ENCODE results near the gene IL17RE.
"Not testable (repeated sequence)": the region's sequence is repeated elsewhere in the genome, so short reads cannot be mapped to it uniquely, and the experiment has no call there.

Gene IL17RE

GRCh38 chr3:9902372-9903237 is at the start of gene IL17RE:
Gene IL17RE (plus strand): TSS chr3:9902848. CDS start chr3:9902933, 85 bp downstream.
- DNase-seq (ENCODE audit: low spot score), result no peak

GRCh38 chr3:9854291-9854940 is 48.2 kb upstream of the IL17RE start:
- not testable (repeated sequence) for DNase-seq (ENCODE audit: low spot score)

GRCh38 chr3:9855594-9855993 is 47.1 kb upstream of the IL17RE start:
- no peak for DNase-seq (ENCODE audit: low spot score)

- DNase-seq (ENCODE audit: low spot score), result no peak
Measured at GRCh38 chr3:9859530-9860025, 43.1 kb upstream of the IL17RE start.

- no peak for DNase-seq (ENCODE audit: low spot score)
Measured at GRCh38 chr3:9861201-9861600, 41.4 kb upstream of the IL17RE start.

- DNase-seq (ENCODE audit: low spot score), result no peak
Measured at GRCh38 chr3:9861626-9862130, 41.0 kb upstream of the IL17RE start.

GRCh38 chr3:9862391-9863057 is 40.1 kb upstream of the IL17RE start:
- DNase-seq (ENCODE audit: low spot score), result no peak

- DNase-seq (ENCODE audit: low spot score), result no peak
Measured at GRCh38 chr3:9863058-9863772, 39.4 kb upstream of the IL17RE start.

GRCh38 chr3:9864200-9864927 is 38.3 kb upstream of the IL17RE start:
- peak; percentile 80 for DNase-seq (ENCODE audit: low spot score)

GRCh38 chr3:9865125-9865637 is 37.5 kb upstream of the IL17RE start:
- DNase-seq (ENCODE audit: low spot score), result not testable (repeated sequence)

GRCh38 chr3:9866639-9867038 is 36.0 kb upstream of the IL17RE start:
- no peak for DNase-seq (ENCODE audit: low spot score)

GRCh38 chr3:9867106-9867505 is 35.5 kb upstream of the IL17RE start:
- no peak for DNase-seq (ENCODE audit: low spot score)

- DNase-seq (ENCODE audit: low spot score), result no peak
Measured at GRCh38 chr3:9869955-9870354, 32.7 kb upstream of the IL17RE start.

- DNase-seq (ENCODE audit: low spot score), result no peak
Measured at GRCh38 chr3:9870978-9871377, 31.7 kb upstream of the IL17RE start.

GRCh38 chr3:9872067-9872466 is 30.6 kb upstream of the IL17RE start:
- not testable (repeated sequence) for DNase-seq (ENCODE audit: low spot score)

- DNase-seq (ENCODE audit: low spot score), result no peak
Measured at GRCh38 chr3:9875448-9875847, 27.2 kb upstream of the IL17RE start.

- not testable (repeated sequence) for DNase-seq (ENCODE audit: low spot score)
Measured at GRCh38 chr3:9876255-9876654, 26.4 kb upstream of the IL17RE start.

GRCh38 chr3:9876991-9877390 is 25.7 kb upstream of the IL17RE start:
- no peak for DNase-seq (ENCODE audit: low spot score)

GRCh38 chr3:9878700-9879099 is 23.9 kb upstream of the IL17RE start:
- no peak for DNase-seq (ENCODE audit: low spot score)

GRCh38 chr3:9879830-9880549 is 22.7 kb upstream of the IL17RE start, which contains the start of gene CIDEC:
Gene CIDEC (minus strand): TSS chr3:9880253. CDS start chr3:9878486, 1,767 bp downstream.
- DNase-seq (ENCODE audit: low spot score), result no peak
